Measurements from ENCODE around the gene UNC5B.

DNA sequence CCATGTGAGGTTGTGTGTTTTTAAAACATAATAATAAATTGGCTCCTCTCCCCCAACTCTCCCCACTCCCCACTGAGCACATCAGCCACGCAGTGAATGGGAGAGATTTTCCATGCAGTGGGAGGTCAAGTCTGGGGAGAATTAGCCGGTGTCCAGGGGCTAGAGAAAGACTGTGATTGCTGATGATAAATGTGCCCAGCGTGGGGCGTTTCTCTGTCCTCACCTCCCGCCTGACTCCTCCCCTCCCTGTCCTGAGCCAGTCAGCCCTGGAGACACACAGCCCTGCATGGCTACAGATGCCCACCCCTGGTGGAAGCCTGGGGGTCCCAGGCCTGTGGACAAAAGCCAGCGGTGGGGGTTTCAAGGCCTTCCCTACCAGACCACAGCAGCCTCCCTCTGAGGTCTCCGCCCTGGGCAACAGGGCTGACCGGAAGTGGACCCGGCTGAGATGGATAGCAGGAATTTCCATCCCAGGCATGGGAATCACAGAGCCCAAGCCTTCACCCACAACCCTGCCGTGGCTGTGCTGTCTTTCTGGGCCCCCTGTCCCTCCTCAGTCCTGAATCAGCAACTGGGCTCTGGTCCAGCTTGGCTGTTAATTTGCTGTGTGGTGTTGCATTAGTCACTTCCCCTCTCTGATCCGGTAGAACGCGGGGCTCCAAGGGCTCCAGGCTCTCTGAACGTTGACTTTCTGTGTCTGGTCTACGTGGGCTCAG lies 59.8 kb downstream of the UNC5B start:
- TF ChIP-seq, protein P1, sequence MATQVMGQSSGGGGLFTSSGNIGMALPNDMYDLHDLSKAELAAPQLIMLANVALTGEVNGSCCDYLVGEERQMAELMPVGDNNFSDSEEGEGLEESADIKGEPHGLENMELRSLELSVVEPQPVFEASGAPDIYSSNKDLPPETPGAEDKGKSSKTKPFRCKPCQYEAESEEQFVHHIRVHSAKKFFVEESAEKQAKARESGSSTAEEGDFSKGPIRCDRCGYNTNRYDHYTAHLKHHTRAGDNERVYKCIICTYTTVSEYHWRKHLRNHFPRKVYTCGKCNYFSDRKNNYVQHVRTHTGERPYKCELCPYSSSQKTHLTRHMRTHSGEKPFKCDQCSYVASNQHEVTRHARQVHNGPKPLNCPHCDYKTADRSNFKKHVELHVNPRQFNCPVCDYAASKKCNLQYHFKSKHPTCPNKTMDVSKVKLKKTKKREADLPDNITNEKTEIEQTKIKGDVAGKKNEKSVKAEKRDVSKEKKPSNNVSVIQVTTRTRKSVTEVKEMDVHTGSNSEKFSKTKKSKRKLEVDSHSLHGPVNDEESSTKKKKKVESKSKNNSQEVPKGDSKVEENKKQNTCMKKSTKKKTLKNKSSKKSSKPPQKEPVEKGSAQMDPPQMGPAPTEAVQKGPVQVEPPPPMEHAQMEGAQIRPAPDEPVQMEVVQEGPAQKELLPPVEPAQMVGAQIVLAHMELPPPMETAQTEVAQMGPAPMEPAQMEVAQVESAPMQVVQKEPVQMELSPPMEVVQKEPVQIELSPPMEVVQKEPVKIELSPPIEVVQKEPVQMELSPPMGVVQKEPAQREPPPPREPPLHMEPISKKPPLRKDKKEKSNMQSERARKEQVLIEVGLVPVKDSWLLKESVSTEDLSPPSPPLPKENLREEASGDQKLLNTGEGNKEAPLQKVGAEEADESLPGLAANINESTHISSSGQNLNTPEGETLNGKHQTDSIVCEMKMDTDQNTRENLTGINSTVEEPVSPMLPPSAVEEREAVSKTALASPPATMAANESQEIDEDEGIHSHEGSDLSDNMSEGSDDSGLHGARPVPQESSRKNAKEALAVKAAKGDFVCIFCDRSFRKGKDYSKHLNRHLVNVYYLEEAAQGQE (IDR thresholded peaks at IDR 0.05; ENCODE audit: insufficient replicate concordance, low read depth) = no peak
- TF ChIP-seq, protein P2, sequence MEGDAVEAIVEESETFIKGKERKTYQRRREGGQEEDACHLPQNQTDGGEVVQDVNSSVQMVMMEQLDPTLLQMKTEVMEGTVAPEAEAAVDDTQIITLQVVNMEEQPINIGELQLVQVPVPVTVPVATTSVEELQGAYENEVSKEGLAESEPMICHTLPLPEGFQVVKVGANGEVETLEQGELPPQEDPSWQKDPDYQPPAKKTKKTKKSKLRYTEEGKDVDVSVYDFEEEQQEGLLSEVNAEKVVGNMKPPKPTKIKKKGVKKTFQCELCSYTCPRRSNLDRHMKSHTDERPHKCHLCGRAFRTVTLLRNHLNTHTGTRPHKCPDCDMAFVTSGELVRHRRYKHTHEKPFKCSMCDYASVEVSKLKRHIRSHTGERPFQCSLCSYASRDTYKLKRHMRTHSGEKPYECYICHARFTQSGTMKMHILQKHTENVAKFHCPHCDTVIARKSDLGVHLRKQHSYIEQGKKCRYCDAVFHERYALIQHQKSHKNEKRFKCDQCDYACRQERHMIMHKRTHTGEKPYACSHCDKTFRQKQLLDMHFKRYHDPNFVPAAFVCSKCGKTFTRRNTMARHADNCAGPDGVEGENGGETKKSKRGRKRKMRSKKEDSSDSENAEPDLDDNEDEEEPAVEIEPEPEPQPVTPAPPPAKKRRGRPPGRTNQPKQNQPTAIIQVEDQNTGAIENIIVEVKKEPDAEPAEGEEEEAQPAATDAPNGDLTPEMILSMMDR (IDR thresholded peaks at IDR 0.05; ENCODE audit: insufficient read depth, low read length) = no peak
